HCT116 (cell line): ENCODE data around the gene CCDC88C. TPM values are rescaled to one million over a fixed set of nuclear protein-coding genes. Genes with fewer than 3 reads are reported as not detected.

Experiments
- ATAC-seq: fragments of 200-7000 bp; cut with Tn5 transposase; 2 replicates; pipeline ENCODE4 v1.9.1; 2020; ENCODE audit warnings: mild to moderate bottlenecking, moderate library complexity
- BruUV-seq: library from RNA; stranded (reverse); fragments of 400-500 nt; replicated peaks from 2 replicates; lab custom pipeline; 2021; lab: Mats Ljungman, UMichigan
- CTCF ChIA-PET: fragments of 300-600 bp; sonication (Branson Sonifier 250); formaldehyde crosslinking; loops from one replicate; lab custom pipeline; 2021; ENCODE audit warnings: antibody characterized with exemption; lab: Charles Lee
- POLR2A ChIA-PET: fragments of 300-600, 350-600 bp; sonication (Branson Sonifier 250); formaldehyde crosslinking; loops from one replicate; lab custom pipeline; 2021; ENCODE audit warnings: antibody characterized with exemption; lab: Charles Lee
- RAD21 ChIA-PET, 2 experiments: fragments of 300-600 bp; sonication (Branson Sonifier 250); formaldehyde crosslinking; loops; one replicate each; lab custom pipeline; 2023; ENCODE audit warnings: low total read pairs in 2 of 2; ENCODE audit not compliant: uncharacterized antibody in 2 of 2, unreplicated experiment in 2 of 2, low non-redundant PET in 1 of 2; lab: Charles Lee
- DNase-seq: peaks from one replicate; pipeline ENCODE4 v3.0.0-alpha.2; 2010; ENCODE audit warnings: low read depth, low spot score
- H2AFZ ChIP-seq: fragments of 200-600 bp; shearing (Covaris generic), sonication (generic); 2 replicates; pipeline ENCODE4 v1.6.1; 2017; ENCODE audit warnings: low read depth, mixed run types, mixed read lengths, antibody characterized with exemption, low read length; ENCODE audit not compliant: poor library complexity, severe bottlenecking
- H3K27ac ChIP-seq: 2 replicates; pipeline ENCODE4 v1.5.1; 2012; ENCODE audit warnings: low read depth, low read length
- H3K27me3 ChIP-seq: fragments of 200-600 bp; sonication (generic); 2 replicates; pipeline ENCODE4 v1.6.1; 2016; ENCODE audit warnings: mixed run types, low read length, mixed read lengths; ENCODE audit not compliant: insufficient read depth
- H3K36me3 ChIP-seq, 2 experiments: fragments of 200-500 bp in 1 of 2; fragments of 200-600 bp in 1 of 2; sonication (Bioruptor generic) in 1 of 2; sonication (generic) in 1 of 2; 2 replicates each; pipeline versions ENCODE4 v1.5.1 to v1.6.1; 2014 to 2016; ENCODE audit warnings: low read length in 2 of 2, inconsistent platforms in 1 of 2, mixed read lengths in 1 of 2, mixed run types in 1 of 2; ENCODE audit not compliant: insufficient read depth in 2 of 2, control insufficient read depth in 1 of 2
- H3K4me1 ChIP-seq, 2 experiments: fragments of 200-600 bp in 1 of 2; sonication (generic) in 1 of 2; 2 replicates each; pipeline versions ENCODE4 v1.5.1 to v1.6.1; 2012 to 2017; ENCODE audit warnings: low read length in 2 of 2, inconsistent platforms in 1 of 2, mild to moderate bottlenecking in 1 of 2, mixed read lengths in 1 of 2, mixed run types in 1 of 2, moderate library complexity in 1 of 2; ENCODE audit not compliant: insufficient read depth in 2 of 2, control insufficient read depth in 1 of 2
- H3K4me2 ChIP-seq: fragments of 200-600 bp; sonication (generic); 2 replicates; pipeline ENCODE4 v1.6.1; 2017; ENCODE audit warnings: mixed run types, low read length, mixed read lengths
- H3K4me3 ChIP-seq, 2 experiments: fragments of 200-600 bp in 1 of 2; sonication (generic) in 1 of 2; replicated peaks in 1 of 2; 2 replicates each; pipeline ENCODE4 v1.5.1; 2011 to 2016; ENCODE audit warnings: low read length in 2 of 2, control low read depth in 1 of 2, low read depth in 1 of 2, mild to moderate bottlenecking in 1 of 2, mixed read lengths in 1 of 2, mixed run types in 1 of 2
- H3K79me2 ChIP-seq: fragments of 200-600 bp; sonication (generic); 2 replicates; pipeline ENCODE4 v1.6.1; 2017; ENCODE audit warnings: mild to moderate bottlenecking, mixed run types, low read length, moderate library complexity, mixed read lengths; ENCODE audit not compliant: insufficient read depth
- H3K9ac ChIP-seq: fragments of 200-600 bp; sonication (generic); 2 replicates; pipeline ENCODE4 v1.6.1; 2016; ENCODE audit warnings: low read length, mixed read lengths
- H3K9me2 ChIP-seq: fragments of 200-600 bp; sonication (generic), shearing (Covaris generic); 2 replicates; pipeline ENCODE4 v1.6.1; 2017; ENCODE audit warnings: mixed run types, mild to moderate bottlenecking, moderate library complexity; ENCODE audit not compliant: insufficient read depth
- H3K9me3 ChIP-seq, 2 experiments: fragments of 200-500 bp in 1 of 2; fragments of 200-600 bp in 1 of 2; sonication (Bioruptor generic) in 1 of 2; sonication (generic) in 1 of 2; 2 replicates each; pipeline ENCODE4 v1.6.1; 2014 to 2017; ENCODE audit warnings: low read length in 2 of 2, mixed read lengths in 2 of 2, inconsistent platforms in 1 of 2, low read depth in 1 of 2, mild to moderate bottlenecking in 1 of 2, mixed run types in 1 of 2, moderate library complexity in 1 of 2; ENCODE audit not compliant: control insufficient read depth in 1 of 2, insufficient read depth in 1 of 2
- H4K20me1 ChIP-seq: fragments of 200-600 bp; sonication (generic), shearing (Covaris generic); 2 replicates; pipeline ENCODE4 v1.6.1; 2017; ENCODE audit warnings: mixed run types, mild to moderate bottlenecking, moderate library complexity; ENCODE audit not compliant: insufficient read depth
- CEBPB ChIP-seq: IDR thresholded peaks from 2 replicates; pipeline ENCODE4 v1.6.1; 2012; ENCODE audit warnings: low read depth
- EZH2 ChIP-seq: fragments of 200-600 bp; sonication (generic); IDR thresholded peaks from 2 replicates; pipeline ENCODE4 v1.6.1; 2017; ENCODE audit warnings: antibody characterized with exemption, mixed run types
- RAD21 ChIP-seq: IDR thresholded peaks from 2 replicates; pipeline ENCODE4 v1.6.1; 2012; ENCODE audit warnings: low read depth, mild to moderate bottlenecking
- SIN3A ChIP-seq: IDR thresholded peaks from 2 replicates; pipeline ENCODE4 v1.6.1; 2012; ENCODE audit warnings: low read depth
- SRF ChIP-seq: IDR thresholded peaks from 2 replicates; pipeline ENCODE4 v1.6.1; 2012; ENCODE audit warnings: low read depth
- TCF7L2 ChIP-seq: IDR thresholded peaks from 2 replicates; pipeline ENCODE4 v1.7.0; 2011; ENCODE audit warnings: borderline replicate concordance, inconsistent platforms; ENCODE audit not compliant: insufficient read depth, insufficient read length; ENCODE audit errors: extremely low read depth
- YY1 ChIP-seq: IDR thresholded peaks from 2 replicates; pipeline ENCODE4 v1.6.1; 2011; ENCODE audit warnings: low read length, low read depth, moderate library complexity, mild to moderate bottlenecking; ENCODE audit not compliant: insufficient replicate concordance; ENCODE audit errors: extremely low read depth
- intact Hi-C: fragments of 100-400 bp; cut with micrococcal nuclease; formaldehyde crosslinking; loops from 2 replicates; pipeline ENCODE4 v1.10.0; 2022
- total RNA-seq: library from RNA; stranded (reverse); gene quantifications from one replicate; pipeline ENCODE4 v1.2.1, GENCODE V29; 2021; ENCODE audit not compliant: unreplicated experiment
- TF ChIP-seq, protein P1 (sequence below): IDR thresholded peaks from 2 replicates; pipeline ENCODE4 v1.6.1; 2012
- TF ChIP-seq, protein P2 (sequence below): IDR thresholded peaks from 2 replicates; pipeline ENCODE4 v1.6.1; 2012
- TF ChIP-seq, protein P3 (sequence below), 3 experiments: fragments of 200-600 bp in 1 of 3; sonication (generic) in 1 of 3; IDR thresholded peaks in 2 of 3; conservative IDR thresholded peaks in 1 of 3; 2 replicates each; pipeline ENCODE4 v1.5.1; 2012 to 2017; ENCODE audit warnings: low read depth in 2 of 3, low read length in 2 of 3, antibody characterized with exemption in 1 of 3, borderline replicate concordance in 1 of 3, control low read depth in 1 of 3, mild to moderate bottlenecking in 1 of 3, mixed read lengths in 1 of 3, mixed run types in 1 of 3, moderate library complexity in 1 of 3; ENCODE audit not compliant: insufficient read depth in 1 of 3
- TF ChIP-seq, protein P4 (sequence below): IDR thresholded peaks from 2 replicates; pipeline ENCODE4 v1.6.1; 2011; ENCODE audit warnings: mild to moderate bottlenecking, low read length, moderate library complexity; ENCODE audit not compliant: insufficient replicate concordance; ENCODE audit errors: extremely low read depth

Gene CCDC88C
- total RNA-seq, 1 experiment from 2014 or later: 20.8 TPM

DNA sequence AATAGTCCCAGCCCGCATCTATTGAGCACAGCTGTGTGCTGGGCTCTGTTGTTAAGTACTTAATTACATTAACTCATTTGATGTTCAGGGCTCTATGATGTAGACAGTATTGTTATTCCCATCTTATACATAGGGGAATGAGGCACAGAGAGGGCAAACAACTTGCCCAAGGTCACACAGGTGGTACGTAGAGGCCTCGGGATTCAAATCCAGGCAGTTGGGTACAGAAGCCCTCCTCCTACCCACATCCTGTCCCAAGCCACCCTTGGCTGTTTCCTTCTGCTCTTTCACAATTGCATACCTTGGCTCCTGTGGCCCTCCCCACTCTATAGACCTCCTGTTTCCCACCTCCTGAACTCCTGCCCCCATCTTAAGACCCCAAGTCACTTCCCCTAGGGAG lies 163.2 kb downstream of the CCDC88C start:
- Histone ChIP-seq H3K79me2 (no peaks in the 10 kb centered on the region), H4K20me1 (no peaks in the 10 kb centered on the region), H3K36me3 (no peaks in the 10 kb centered on the region), H2AFZ (no peak overlapping the region), H3K27me3 (no peaks in the 10 kb centered on the region), H3K4me3 (no peak overlapping the region), H3K9me2 (no peaks in the 10 kb centered on the region), H3K4me2 (no peak overlapping the region), H3K27ac (no peak overlapping the region), H3K9ac (no peak overlapping the region), H3K4me1 (peaks cover 8 to 12% of the 10 kb centered on the region in 2 experiments; a peak in 2 of 4 replicates), H3K9me3 (no peaks in the 10 kb centered on the region)
- DNase-seq (no peak), ATAC-seq (no peak)
- TF ChIP-seq, protein P1, sequence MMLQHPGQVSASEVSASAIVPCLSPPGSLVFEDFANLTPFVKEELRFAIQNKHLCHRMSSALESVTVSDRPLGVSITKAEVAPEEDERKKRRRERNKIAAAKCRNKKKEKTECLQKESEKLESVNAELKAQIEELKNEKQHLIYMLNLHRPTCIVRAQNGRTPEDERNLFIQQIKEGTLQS: no peak
- RAD21 ChIA-PET: no interaction called here
- no TSS peak for BruUV-seq
- POLR2A ChIA-PET: no interaction called here
- intact Hi-C loops: no loop called here
- CTCF ChIA-PET: no interaction called here

DNA sequence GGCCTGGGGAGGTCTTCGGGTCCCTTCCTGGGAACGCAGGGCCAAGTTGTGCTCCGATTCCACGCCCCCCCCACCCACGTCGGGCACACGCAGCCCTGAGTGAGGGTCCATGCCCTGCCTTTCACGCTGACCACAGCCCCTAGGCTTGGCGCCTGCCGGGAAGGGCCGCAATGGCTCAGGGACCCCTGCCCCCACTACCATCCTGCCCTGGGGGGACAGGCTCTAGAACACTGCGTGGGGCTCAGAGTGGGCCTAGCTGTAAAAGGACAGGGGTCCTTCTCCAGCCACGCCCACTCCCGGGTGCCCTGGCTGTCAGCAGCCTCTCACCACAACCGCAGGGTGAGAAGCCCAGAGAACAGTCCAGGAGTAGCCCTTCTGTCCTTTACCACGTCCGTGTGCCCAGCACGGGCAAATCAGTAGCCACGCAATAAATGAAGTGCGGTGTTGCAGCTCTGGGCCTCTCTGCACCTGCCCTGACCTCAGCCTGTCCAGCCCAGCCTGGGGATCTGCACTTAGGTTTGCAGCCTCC lies 163.8 kb downstream of the CCDC88C start:
- intact Hi-C loops: no loop called here
- Histone ChIP-seq H3K4me3 (no peak overlapping the region), H3K36me3 (no peaks in the 10 kb centered on the region), H3K9me3 (no peaks in the 10 kb centered on the region), H4K20me1 (no peaks in the 10 kb centered on the region), H3K4me2 (peak overlapping the region; percentile 37), H2AFZ (no peak overlapping the region), H3K27me3 (no peaks in the 10 kb centered on the region), H3K4me1 (peaks cover 8 to 12% of the 10 kb centered on the region in 2 experiments; a peak in 2 of 4 replicates), H3K27ac (no peak overlapping the region), H3K79me2 (no peaks in the 10 kb centered on the region), H3K9me2 (no peaks in the 10 kb centered on the region), H3K9ac (no peak overlapping the region)
- RAD21 ChIA-PET: no interaction called here
- CTCF ChIA-PET: no interaction called here
- POLR2A ChIA-PET: no interaction called here
- no peak for DNase-seq
- no TSS peak for BruUV-seq
- TF ChIP-seq TCF7L2: no peak
- TF ChIP-seq CEBPB: no peak
- no peak for TF ChIP-seq EZH2
- TF ChIP-seq YY1: no peak
- TF ChIP-seq SIN3A: no peak
- TF ChIP-seq, protein P2, sequence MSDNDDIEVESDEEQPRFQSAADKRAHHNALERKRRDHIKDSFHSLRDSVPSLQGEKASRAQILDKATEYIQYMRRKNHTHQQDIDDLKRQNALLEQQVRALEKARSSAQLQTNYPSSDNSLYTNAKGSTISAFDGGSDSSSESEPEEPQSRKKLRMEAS: no peak
- TF ChIP-seq SRF: no peak
- TF ChIP-seq, protein P3, sequence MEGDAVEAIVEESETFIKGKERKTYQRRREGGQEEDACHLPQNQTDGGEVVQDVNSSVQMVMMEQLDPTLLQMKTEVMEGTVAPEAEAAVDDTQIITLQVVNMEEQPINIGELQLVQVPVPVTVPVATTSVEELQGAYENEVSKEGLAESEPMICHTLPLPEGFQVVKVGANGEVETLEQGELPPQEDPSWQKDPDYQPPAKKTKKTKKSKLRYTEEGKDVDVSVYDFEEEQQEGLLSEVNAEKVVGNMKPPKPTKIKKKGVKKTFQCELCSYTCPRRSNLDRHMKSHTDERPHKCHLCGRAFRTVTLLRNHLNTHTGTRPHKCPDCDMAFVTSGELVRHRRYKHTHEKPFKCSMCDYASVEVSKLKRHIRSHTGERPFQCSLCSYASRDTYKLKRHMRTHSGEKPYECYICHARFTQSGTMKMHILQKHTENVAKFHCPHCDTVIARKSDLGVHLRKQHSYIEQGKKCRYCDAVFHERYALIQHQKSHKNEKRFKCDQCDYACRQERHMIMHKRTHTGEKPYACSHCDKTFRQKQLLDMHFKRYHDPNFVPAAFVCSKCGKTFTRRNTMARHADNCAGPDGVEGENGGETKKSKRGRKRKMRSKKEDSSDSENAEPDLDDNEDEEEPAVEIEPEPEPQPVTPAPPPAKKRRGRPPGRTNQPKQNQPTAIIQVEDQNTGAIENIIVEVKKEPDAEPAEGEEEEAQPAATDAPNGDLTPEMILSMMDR (IDR thresholded peaks at IDR 0.05 in 2 of 3, conservative IDR thresholded peaks at IDR 0.05 in 1 of 3; ENCODE audit: borderline replicate concordance in 1 of 3, insufficient read depth in 1 of 3, low read depth in 2 of 3, low read length in 2 of 3): no peak
- TF ChIP-seq, protein P4, sequence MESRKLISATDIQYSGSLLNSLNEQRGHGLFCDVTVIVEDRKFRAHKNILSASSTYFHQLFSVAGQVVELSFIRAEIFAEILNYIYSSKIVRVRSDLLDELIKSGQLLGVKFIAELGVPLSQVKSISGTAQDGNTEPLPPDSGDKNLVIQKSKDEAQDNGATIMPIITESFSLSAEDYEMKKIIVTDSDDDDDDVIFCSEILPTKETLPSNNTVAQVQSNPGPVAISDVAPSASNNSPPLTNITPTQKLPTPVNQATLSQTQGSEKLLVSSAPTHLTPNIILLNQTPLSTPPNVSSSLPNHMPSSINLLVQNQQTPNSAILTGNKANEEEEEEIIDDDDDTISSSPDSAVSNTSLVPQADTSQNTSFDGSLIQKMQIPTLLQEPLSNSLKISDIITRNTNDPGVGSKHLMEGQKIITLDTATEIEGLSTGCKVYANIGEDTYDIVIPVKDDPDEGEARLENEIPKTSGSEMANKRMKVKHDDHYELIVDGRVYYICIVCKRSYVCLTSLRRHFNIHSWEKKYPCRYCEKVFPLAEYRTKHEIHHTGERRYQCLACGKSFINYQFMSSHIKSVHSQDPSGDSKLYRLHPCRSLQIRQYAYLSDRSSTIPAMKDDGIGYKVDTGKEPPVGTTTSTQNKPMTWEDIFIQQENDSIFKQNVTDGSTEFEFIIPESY: no peak
- TF ChIP-seq RAD21: no peak
- ATAC-seq: no peak; the same call in 1 of the 2 replicates
